Bronchial epithelial cell (primary cell): ENCODE measurements around the gene NPTX1. TPM values are rescaled to one million over a fixed set of nuclear protein-coding genes. Genes with fewer than 3 reads are reported as not detected.

Source experiments
- DNase-seq: peaks from one replicate; pipeline ENCODE4 v3.0.0-alpha.2; 2010; ENCODE audit warnings: low read depth
- FAIRE-seq: peaks from 2 replicates; lab custom pipeline; 2011; peaks lifted over from hg19 to GRCh38; lab: Jason Lieb, UNC
- H3K27me3 ChIP-seq: 2 replicates; pipeline ENCODE4 v1.5.1; 2011; ENCODE audit warnings: low read length; ENCODE audit not compliant: control insufficient read depth, insufficient read depth
- H3K36me3 ChIP-seq: 2 replicates; pipeline ENCODE4 v1.5.1; 2011; ENCODE audit warnings: low read length; ENCODE audit not compliant: control insufficient read depth, insufficient read depth
- H3K4me3 ChIP-seq: 2 replicates; pipeline ENCODE4 v1.5.1; 2011; ENCODE audit warnings: mild to moderate bottlenecking, low read depth, low read length, control low read depth
- CTCF ChIP-seq: IDR thresholded peaks from 2 replicates; pipeline ENCODE4 v1.5.1; 2011; ENCODE audit warnings: mild to moderate bottlenecking, moderate library complexity, low read length, control low read depth, inconsistent platforms; ENCODE audit not compliant: insufficient read depth, severe bottlenecking
- total RNA-seq: library from RNA; depleted of rRNA; stranded (reverse); fragments of >200 nt; gene quantifications from 2 replicates; pipeline ENCODE4 v1.2.1, GENCODE V29; 2014

The NPTX1 gene
- total RNA-seq, 1 donor from 2014 or later: under 0.01 TPM

- Histone ChIP-seq H3K27me3 (no peaks in the 10 kb centered on the region), H3K36me3 (no peaks in the 10 kb centered on the region), H3K4me3 (no peak overlapping the region)
- no peak for DNase-seq
- no peak for FAIRE-seq
- TF ChIP-seq CTCF: no peak
These were observed 27.0 kb downstream of the NPTX1 start for GRCh38 chr17:80449194-80449929.

GRCh38 chr17:80447790-80448189, 28.6 kb downstream of the NPTX1 start:
- DNase-seq (peak; percentile 62), FAIRE-seq (peak; percentile 99)
- no peak overlapping the region for H3K4me3 ChIP-seq
- no peak for TF ChIP-seq CTCF
- no peaks in the 10 kb centered on the region for H3K36me3 ChIP-seq
- H3K27me3 ChIP-seq: no peaks in the 10 kb centered on the region

- DNase-seq (peak; percentile 23), FAIRE-seq (peak; percentile 72)
- no peak for TF ChIP-seq CTCF
- Histone ChIP-seq H3K36me3 (no peaks in the 10 kb centered on the region), H3K27me3 (no peaks in the 10 kb centered on the region), H3K4me3 (no peak overlapping the region)
These were observed 29.6 kb downstream of the NPTX1 start for GRCh38 chr17:80446645-80447405.

- TF ChIP-seq CTCF: no peak
- no peaks in the 10 kb centered on the region for H3K36me3 ChIP-seq
- FAIRE-seq (no peak), DNase-seq (no peak)
- no peak overlapping the region for H3K4me3 ChIP-seq
- H3K27me3 ChIP-seq: no peaks in the 10 kb centered on the region
These were observed 30.7 kb downstream of the NPTX1 start for GRCh38 chr17:80445726-80446110.

- TF ChIP-seq CTCF: no peak
- FAIRE-seq: no peak
- no peak for DNase-seq
- Histone ChIP-seq H3K4me3 (no peak overlapping the region), H3K36me3 (no peaks in the 10 kb centered on the region), H3K27me3 (no peaks in the 10 kb centered on the region)
These were observed 31.2 kb downstream of the NPTX1 start for GRCh38 chr17:80445007-80445725.
